GM18519 (cell line): ENCODE measurements around the gene CCSER2.
"Not testable (repeated sequence)": the region's sequence is repeated elsewhere in the genome, so short reads cannot be mapped to it uniquely, and the experiment has no call there.

Experiments used
- ATAC-seq: cut with Tn5 transposase; IDR thresholded peaks from one replicate; pipeline ENCODE4 v1.9.1; 2021; ENCODE audit warnings: mild to moderate bottlenecking, moderate library complexity; ENCODE audit not compliant: unreplicated experiment, low FRiP score

Gene CCSER2

GRCh38 chr10:84432891-84433290 lies 104.5 kb downstream of the CCSER2 start:
- ATAC-seq = no peak

DNA sequence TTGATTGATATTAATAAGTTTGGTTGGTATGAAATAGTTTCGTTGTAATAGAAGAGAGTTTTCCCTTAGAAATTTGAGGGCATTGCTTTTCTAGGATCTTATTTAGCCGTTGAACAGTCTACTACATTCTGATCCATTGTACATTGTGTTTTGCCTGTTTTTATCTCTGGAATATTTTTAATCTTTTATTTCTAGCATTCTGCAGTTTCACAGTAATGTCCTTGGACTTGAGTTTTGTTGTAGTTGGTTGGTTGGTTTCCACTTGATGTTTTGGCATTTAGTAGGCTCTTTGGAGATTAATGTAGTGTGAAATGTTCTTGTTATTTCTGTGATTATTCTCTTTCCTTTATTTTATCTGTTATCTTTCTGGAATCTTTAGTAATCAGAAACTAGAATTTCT lies 112.4 kb downstream of the CCSER2 start:
- ATAC-seq = no peak

DNA sequence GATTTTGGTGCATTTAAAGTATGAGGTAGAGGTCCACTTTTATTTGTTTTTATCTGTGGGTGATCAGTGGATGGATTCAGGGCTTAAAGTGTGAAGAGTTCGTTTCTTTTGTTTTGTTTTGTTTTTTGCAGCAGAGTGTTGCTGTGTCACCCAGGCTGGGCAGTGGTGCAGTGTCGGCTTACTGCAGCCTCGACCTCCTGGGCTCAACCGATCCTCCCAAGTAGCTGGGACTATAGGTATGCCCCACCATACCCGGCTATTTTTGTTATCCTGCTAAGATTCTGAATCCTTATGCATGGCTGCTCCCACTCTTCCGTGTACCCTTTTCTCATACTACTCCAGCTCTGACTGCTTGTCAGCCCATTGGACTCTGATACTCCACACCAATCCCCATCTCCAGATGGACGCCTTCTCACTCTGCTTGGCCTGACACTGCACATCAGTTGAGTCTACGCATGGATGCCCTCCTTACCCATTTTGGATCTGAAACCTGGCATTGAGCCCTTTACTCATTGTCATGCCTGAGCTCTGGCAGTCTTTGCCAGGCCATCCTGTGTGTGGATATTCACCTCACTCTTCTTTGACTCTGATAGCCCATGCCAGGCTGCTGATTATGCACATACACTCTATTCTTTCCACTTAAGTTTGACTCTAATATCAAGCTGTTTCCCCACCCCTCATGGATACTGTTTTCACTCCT lies 119.5 kb downstream of the CCSER2 start:
- ATAC-seq = no peak

- not testable (repeated sequence) for ATAC-seq
Observed at GRCh38 chr10:84449351-84449750, 121.0 kb downstream of the CCSER2 start.

- no peak for ATAC-seq
Observed at GRCh38 chr10:84452003-84452402, 123.6 kb downstream of the CCSER2 start.

GRCh38 chr10:84453303-84453702 lies 124.9 kb downstream of the CCSER2 start:
- ATAC-seq = no peak

GRCh38 chr10:84456126-84456525 lies 127.7 kb downstream of the CCSER2 start:
- no peak for ATAC-seq

- no peak for ATAC-seq
Observed at GRCh38 chr10:84460520-84460919, 132.1 kb downstream of the CCSER2 start.

GRCh38 chr10:84469470-84469869 lies 141.1 kb downstream of the CCSER2 start:
- no peak for ATAC-seq

GRCh38 chr10:84473136-84473535 lies 144.7 kb downstream of the CCSER2 start:
- ATAC-seq = no peak

GRCh38 chr10:84477398-84478128 lies 149.2 kb downstream of the CCSER2 start:
- no peak for ATAC-seq

GRCh38 chr10:84478151-84478550 lies 149.8 kb downstream of the CCSER2 start:
- no peak for ATAC-seq

- ATAC-seq = no peak
Observed at GRCh38 chr10:84478679-84479078, 150.3 kb downstream of the CCSER2 start.

DNA sequence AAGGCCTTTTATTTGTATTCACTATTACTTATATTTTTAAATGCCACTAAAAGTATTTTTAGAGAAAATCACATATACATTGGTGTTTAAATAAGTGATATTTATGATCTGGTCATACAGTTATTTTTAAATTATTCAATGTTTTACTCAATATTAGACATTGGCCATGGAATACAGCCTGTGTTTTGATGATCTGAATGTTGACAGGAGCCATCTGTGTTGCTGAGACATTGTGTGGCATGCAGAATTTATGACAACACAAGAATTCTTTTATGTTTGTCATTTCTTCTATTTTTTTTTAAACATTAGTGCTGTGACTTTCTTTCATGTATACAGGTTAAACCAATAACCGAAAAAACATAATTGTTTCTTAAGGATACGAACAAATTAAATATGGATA lies 156.2 kb downstream of the CCSER2 start:
- no peak for ATAC-seq

- no peak for ATAC-seq
Observed at GRCh38 chr10:84493361-84493760, 165.0 kb downstream of the CCSER2 start.

DNA sequence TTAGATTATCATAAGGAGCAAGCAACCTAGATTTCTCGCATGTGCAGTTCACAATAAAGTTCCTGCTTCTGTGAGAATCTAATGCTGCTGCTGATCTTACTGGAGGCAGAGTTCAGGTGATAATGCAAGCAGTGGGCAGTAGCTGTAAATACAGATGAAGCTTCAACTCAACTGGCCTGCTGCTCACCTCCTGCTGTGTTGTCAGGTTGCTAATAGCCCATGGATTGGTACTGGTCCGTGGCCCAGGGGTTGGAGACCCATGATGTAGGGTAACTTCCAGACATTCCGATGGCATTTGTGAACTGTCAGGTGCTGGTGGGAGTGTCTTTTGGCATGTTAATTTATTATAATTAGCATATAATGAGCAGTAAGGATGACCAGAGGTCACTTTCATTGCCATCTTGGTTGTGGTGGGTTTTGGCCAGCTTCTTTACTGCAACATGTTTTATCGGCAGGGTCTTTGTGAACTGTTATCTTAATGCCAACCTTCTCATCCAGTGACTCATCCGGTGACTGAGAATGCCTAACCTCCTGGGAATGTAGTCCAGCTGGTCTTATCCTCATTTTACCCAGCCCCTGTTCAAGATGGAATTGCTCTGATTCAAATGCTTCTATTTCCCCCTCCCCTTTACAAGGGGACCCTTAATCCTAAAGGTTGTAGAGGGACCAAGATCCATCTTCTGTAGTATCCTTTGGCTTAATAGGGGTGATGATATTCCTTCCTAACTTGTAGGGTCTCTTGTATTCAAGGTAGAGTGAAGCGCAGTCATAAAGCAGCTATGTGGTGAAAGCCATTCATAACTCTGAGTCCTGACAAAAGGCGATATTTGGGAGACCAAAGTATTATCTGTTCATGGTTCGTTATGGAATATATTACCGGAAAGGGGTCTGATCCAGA lies 165.8 kb downstream of the CCSER2 start:
- no peak for ATAC-seq

- no peak for ATAC-seq
Observed at GRCh38 chr10:84494849-84495180, 166.4 kb downstream of the CCSER2 start.

DNA sequence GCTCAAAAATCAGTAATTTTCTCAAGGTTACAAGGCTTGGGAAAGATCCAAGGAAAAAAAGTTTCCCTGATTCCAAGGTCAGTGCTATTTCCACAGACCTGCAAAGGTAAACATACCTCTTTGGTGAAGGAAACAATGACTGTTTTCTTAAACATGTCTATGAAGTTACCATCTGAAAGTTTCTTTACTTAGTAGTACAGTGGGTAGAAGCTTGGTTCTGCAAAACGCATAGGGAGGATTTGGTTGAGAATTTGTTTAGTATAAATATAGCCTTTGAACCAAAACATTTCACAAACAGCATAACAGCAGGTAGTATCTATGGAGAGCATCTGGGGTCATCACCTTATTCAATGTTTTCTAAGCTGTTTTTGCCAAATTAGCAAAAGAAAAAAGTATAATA lies 169.6 kb downstream of the CCSER2 start:
- ATAC-seq = no peak

DNA sequence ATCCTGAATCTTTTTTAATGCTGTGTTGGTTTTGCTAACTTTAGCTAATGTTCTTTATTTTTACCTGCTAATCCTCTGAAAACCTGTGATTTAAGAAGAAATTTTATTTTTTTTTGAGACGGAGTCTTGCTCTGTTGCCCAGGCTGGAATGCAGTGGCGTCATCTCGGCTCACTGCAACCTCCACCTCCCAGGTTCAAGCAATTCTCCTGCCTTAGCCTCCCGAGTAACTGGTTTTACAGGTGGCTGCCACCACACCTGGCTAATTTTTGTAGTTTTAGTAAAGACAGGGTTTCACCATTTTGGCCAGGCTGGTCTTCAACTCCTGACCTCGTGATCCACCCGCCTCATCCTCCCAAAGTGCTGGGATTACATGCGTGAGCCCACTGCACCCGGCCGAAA lies 170.7 kb downstream of the CCSER2 start:
- not testable (repeated sequence) for ATAC-seq

- peak; percentile 54 for ATAC-seq
Observed at GRCh38 chr10:84499846-84500245, 171.5 kb downstream of the CCSER2 start.

- ATAC-seq = no peak
Observed at GRCh38 chr10:84510121-84510520, 181.7 kb downstream of the CCSER2 start.
